ENCODE data around the gene MYO6.

MYO6 gene

DNA sequence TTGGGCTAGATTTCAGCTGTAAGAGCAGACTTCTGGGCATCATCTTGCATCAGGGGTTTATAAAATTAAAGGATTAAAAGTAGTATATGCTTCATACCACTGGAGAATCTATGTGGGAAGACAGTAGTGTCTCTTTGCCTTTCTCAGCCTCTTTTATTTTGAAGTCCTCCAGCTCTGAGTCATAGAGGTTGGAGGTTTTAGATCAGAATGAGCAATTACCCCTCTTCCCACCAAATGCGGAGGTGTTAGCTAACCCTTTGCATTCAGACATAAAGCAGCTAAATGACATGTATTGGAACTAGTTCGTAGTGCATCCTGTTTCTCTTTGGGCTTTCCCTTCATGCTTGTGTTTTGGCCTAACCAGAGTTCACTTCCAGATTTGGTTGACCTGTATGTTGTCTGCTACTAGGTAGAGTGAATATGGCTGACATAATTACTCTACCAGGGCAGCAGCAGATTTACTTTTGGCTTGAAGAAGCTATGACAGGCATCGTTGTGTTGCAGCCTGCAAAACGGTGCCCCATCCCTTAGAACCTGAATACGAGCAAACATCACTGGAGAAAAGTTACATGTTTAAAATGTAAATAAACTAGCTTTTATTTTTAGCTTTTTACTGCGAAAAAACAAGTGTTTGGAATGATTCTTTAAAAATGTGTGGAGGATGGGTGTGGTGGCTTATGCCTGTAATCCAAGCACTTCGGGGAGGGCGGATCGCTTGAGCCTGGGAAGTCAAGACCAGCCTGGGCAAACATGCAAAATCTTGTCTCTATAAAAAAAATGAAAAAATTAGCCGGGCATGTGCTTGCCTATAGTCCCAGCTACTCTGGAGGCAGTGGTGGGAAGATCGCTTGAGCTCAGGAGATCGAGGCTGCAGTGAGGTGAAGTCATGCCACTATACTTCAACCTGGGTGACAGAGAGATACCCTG, 82.2 kb downstream of the MYO6 start:
- FAIRE-seq, result no peak

DNA sequence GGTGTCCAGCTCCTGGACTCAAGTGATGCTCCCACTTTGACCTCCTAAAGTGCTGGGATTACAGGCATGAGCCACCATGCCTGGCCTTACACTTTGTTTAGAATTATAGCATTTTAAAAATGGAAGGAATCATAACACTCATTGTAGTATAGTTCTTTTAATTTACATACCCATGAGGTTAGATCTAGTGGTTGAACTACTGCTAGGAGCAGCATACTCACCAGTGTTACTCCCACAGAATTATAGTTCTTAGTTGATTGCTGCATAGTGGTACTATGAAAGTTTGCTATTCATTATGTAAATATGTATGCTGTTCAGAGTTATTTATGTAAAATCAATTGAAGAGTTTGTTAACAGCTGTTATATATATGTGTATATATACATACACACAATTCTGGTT, 85.4 kb downstream of the MYO6 start:
- FAIRE-seq, result no peak

DNA sequence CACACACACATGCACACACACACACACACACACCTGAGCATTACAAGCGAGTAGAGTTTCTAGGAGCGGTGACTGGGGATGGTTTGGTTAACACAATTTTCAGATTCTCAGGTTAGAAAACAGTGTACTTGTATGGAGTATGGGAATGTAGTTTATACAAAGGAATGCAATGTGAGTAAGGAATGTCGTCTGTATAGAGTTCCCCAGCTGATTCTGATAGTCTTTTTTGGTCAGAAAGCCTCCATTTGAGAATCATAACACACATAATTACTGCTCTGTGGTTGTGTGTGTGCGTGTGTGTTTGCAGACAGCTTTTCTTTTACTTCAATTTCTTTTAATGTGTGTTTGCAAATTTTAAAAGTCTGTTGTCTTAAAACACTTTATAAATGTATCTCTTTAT, 93.2 kb downstream of the MYO6 start:
- FAIRE-seq, result no peak

DNA sequence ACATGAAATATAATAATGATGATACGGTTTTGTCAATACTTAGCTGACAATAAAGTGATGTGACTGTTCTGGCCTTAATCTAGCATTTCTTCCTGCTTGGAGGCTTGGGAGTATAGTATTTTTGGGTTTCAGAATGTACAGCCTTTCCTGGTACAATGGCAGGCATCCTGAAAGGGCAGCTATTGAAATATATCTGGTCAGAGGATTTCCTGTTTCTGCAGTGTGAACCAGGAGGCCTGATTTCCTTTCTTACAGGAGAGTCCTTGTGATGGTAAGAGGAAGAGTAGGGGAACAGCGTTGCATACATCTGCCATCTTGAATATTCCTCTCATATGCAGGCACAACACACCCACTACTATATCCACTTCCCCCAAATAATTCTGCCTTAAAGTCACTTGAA, 93.7 kb downstream of the MYO6 start:
- FAIRE-seq, result no peak

DNA sequence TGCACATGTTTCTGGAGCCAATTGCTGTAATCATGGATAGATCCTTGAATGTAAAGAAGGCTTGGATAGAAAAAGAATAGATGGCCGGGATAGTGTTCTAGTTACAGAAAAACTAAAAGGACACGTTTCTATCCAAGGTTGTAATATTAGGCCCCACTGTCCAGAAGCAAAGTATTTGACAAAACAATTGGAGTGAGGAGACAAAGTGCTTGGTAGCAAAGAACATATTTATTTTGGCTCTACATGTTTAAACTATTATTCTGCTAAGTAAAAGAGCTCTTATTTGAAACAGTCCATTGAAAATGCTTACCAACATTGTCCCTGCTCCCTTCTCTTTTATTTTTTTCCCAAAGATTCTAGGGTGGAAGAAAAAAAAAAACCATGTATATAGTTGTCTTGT, 94.4 kb downstream of the MYO6 start:
- FAIRE-seq, result no peak

DNA sequence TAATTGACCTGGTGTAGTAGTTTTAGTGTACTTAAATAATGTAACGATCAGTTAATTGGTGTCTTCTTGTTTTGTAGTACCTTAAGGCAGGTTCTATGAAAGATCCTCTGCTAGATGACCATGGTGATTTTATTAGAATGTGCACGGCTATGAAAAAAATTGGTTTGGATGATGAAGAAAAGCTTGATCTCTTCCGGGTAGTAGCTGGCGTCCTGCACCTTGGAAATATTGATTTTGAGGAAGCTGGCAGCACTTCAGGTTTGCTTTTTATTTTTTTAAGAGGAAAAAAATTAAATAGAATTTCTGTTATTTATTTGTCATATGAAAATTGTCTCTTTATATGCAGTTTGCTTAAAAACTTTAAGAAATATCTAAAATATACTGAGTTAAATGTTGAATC, 99.2 kb downstream of the MYO6 start:
- FAIRE-seq, result no peak

DNA sequence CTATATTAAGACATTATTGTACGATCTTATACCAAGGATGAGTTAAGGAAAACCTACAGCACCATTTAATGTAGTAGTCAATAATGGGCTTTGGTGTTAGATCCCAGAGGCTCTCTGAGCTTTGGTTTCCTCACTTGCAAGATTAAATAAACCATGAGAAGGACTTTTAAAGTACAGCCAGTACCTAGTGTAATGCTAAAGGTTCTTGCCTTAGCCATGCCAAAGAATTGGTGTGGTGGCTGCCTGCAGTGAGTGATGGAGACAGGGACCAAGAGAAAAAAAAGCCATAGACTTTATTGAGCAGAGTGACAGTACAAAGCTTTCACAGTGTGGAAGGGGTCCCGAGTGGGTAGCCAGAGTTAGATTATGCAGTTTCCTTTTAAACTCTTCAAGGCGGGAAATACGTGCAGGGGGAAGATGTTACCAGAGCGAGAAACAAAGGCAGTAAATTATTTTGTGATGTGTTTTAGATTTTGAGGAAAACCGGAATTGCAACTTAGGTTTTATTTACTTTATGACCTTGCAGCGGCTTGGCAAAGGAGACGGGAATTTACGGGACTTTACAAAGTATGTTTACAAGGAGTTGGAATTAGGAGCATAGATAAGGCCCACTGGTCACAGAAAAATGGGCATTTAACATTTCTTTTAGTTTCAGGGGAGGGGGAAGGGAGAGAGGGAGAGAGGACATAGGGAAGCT, 100.4 kb downstream of the MYO6 start:
- no peak for FAIRE-seq

DNA sequence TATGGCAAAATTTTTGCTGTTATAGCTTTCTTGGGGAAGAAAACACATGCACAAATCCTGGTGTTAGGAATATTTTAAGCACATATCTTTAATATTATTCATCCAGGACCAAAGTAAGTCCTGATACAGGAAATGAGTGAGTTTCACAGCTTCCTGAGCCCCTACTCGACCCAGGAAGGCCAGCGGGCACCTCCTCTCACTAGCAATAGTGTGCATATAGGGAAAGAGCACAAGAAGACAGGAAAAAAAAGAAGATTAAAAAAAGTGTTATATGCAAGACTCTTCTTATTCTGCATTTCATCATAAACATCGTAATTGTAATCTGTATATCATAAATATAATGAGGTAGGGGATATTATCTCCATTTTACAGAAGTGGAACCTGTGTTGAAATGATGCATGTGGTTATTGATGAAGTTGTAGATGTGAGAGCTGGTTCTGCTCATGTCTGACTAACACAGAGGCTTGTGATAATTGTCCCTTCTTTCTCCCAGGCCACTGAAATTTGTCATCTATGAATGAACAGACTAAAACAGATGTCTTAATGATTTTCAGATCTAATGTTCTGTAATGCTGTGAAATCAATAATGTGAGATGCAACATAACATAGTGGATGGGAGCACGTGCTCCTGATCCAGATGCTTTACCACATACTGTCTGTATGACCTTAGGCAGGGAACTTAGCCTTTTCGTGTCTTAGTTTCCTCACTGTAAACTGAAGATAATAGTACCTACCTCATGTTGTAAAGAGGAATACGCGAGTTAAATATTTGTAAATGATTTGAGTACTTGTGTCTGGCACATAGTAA, 101.2 kb downstream of the MYO6 start:
- FAIRE-seq, result no peak

DNA sequence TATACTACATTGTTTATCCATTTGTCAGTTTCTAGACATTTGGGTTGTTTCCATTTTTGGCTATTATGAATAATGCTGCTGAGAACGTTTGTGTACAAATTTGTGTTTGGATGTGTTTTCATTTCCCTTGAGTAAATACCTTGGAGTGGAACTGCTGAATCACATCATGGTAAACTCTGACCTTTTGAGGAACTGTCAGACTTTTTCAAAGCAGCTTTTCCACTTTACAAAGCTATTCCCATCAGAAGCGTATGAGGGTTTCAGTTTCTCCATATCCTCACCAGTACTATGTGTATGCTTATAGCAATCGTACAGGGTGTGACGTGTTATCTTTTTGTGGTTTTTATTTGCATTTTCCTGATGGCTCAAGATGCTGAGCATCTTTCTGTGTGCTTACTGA, 103.7 kb downstream of the MYO6 start:
- no peak for FAIRE-seq

DNA sequence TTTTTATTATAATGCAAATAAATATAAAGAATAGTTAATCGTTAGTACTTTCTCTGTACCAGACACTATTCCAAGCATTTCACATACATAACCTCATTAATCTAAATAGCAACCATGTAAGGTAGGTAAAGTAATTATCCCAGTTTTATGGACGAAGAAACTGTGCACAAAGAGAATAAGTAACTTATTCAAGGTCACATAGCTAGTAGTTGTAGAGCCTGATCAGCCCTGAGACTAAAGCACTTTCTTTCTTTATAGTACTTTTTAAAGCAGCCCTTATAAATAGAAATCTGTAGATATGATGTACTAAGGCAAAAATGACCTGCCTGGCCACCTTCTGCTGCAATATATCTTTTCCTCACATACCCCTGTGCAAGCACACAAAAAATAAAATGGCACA, 104.8 kb downstream of the MYO6 start:
- FAIRE-seq, result no peak

DNA sequence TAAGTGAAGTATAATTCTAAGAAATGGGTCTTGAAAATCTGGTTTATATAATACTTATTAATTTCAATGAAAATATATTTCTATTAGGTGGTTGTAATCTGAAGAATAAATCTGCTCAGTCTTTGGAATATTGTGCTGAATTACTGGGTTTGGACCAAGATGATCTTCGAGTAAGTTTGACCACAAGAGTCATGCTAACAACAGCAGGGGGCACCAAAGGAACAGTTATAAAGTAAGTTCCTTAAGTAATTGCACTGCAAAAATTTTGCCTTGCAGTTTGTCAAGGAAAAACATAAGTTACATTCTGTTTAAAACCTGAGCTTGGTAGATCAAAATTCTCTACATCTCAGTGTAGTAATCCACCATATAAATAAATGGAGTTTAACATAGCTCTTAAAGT, 106.0 kb downstream of the MYO6 start:
- peak; percentile 92 for FAIRE-seq

DNA sequence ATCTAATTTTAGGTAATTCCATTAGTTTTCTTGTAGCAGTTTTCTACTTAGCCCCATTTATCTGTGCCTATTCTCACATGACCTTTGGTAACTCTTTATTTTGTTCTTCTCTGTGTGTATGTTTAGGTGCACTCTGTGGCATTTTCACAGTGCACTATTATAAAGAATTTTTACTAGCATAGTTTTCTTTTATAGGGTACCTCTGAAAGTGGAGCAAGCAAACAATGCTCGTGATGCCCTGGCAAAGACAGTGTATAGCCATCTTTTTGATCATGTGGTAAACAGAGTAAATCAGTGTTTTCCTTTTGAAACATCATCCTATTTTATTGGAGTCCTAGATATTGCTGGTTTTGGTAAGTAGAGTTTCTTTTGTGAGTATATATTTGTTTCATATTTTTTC, 107.9 kb downstream of the MYO6 start:
- FAIRE-seq, result no peak

DNA sequence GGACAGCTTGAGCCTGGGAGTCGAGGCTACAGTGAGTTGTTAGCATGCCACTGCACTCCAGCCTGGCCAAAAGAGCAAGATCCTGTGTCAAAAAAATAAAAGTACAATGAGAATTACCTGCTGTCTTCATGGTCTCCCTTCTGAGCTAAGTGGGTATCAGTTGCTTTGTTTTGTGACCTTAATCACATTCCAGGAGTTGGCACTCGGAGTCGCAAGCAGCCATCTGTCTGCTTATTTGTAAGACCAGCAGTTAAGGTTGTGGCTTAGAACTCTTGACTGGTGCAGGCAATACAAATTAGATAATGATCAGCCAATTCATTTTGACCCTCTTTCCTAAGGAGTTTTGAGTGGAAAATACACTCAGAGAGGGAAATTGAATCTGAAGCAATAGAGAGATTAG, 114.0 kb downstream of the MYO6 start:
- no peak for FAIRE-seq

DNA sequence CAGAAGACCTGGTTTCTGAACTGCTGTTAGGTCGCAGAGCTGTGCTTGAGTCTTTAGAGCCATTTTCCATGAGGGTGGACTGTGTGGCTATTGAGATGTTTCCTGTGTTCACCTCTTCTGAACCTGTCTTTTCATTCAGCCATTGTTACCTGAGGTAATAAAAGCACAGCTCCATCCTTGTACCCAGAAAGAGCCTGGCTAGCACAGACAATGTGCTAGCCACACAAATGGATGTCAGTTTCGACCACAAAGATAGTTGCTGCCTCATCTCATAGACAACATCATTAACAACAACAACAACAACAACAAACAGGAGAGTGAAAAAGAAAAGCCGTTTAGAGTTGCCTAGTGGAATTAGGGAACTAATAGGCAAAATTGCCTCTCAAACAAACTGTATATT, 114.7 kb downstream of the MYO6 start:
- FAIRE-seq, result no peak

DNA sequence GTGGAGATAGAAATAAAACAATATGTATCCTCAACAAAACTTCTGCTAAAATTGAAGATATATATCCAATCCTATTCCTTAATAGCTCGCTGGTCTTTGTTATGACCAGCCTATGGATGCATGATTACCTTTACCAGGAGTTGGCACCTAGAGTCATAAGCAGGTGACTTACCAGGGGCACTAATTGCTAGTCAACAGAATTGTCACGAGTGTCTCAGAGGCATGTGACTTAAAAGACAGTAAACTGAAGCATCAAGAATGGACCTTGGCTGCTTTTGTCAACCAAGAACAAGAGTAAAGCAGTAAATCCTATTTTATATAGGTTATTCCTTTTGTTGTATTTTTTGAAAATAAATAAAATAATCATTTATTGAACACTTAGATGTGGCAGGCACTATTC, 115.4 kb downstream of the MYO6 start:
- FAIRE-seq, result no peak

DNA sequence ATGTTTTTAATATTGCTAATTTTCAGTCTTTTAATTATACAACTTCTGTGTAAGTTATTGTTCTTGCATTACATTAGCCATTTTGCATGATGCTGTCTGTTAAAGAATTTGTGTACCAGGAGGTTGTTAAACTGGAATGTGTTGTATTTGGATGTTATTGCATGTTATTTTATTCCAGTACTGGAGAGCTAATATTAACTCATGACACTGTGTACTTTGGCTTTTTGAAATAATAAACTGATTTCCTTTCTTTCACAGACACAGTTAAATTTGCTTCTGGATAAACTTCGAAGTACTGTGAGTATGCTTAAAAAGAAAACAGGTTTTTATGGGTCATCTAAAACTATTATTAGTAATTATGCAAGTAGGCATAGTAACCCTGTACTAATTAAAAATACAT, 121.3 kb downstream of the MYO6 start:
- no peak for FAIRE-seq

DNA sequence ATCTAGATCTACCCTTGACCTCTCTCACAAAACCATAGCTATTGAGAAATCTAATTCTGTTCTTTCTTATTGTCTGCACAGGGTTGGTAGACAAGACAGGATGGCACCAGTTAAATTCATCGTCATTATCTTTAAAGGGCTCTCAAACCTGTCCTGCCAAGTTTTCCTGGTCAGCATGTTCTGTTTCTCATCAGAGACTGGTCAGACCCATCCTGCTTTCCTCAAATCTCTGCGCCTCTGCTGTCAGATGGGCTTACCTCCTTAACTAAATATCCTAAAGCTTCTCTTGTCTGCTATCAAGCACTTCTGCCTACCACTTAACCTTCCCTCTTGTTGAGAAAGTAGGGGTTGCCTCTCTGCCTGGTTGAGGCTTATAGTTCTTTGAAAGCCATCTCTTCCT, 125.2 kb downstream of the MYO6 start:
- FAIRE-seq, result no peak

DNA sequence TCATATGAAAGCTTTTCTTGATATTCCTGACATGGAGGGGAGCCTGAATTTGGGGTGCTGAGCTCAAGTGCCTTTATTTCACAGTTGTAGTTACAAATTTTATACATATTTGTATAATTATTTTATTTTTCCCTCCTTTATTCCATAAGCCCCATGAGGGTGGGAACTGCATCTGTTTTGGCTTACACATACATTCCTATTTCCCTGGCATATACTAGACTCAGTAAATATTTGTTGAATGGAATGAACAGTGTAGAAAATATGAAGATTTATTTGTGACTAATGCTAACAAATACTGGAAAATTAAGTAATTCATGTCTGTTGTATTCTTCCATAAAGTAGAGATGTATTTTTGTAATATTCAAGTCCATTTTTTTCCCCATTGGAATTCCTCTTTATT, 127.1 kb downstream of the MYO6 start:
- FAIRE-seq, result no peak

DNA sequence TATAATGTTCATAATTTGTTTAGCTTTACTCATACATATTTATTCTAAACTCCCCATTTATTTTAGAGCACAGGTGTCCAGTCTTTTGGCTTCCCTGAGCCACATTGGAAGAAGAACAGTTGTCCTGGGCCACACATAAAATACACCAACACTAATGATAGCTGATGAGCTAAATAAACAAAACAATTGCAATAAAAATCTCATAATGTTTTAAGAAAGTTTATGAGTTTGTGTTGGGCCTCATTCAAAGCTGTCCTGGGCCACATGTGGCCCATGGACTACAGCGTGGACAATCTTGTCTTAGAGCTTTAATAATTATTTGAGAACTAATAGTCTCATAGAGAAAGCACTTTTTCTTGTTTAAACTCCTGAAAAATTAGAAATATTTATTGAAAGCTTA, 131.3 kb downstream of the MYO6 start:
- no peak for FAIRE-seq

DNA sequence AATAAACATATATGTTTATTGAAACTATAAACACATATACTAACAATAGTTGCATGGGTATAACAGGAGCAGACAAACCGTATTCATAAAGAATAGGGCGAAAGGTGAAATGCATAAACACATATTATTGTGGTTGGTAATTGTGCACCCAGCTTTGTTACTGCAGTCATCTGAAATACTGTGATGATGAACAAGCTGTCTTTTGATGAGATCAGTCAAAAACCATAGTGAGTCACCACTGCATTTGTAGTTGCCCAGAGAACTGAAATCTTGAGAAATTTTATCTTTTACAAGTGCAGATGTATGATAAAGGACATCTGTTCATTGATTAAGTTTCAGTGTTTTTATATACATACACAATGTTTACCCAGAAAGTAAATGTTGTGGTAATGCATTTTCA, 133.7 kb downstream of the MYO6 start:
- FAIRE-seq, result no peak

DNA sequence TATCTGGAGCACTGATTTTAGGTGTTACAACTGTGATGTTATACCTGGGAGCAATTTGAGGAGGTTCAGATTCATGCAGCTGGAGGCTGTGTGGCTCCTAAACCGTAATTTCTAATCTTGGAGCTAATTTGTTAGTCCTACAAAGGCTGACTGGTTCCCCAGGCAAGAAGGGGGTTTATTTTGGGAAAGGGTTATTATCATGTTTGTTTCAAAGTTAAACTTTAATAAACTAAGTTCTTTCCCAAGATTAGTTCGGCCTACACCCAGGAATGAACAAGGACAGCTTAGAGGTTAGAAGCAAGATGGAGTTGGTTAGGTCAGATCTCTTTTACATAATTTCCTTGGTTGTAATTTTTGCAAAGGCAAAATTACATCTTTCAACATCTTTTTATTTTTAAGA, 135.8 kb downstream of the MYO6 start:
- FAIRE-seq, result no peak

DNA sequence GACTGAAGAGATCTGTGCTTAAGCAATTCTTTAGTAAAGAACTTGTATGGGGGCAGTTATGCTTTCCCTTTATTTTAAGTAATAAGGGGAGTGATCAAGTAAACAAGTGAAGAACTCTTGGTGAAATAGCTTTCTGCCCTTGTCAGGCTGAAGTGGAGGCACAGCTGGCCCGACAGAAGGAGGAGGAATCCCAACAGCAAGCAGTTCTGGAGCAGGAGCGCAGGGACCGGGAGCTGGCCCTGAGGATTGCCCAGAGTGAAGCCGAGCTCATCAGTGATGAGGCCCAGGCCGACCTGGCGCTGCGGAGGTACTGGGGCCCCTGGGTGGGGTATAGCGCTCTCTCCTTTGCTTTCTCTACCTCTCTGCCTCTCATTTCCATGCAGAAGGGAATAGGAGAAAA, 143.3 kb downstream of the MYO6 start:
- no peak for FAIRE-seq

DNA sequence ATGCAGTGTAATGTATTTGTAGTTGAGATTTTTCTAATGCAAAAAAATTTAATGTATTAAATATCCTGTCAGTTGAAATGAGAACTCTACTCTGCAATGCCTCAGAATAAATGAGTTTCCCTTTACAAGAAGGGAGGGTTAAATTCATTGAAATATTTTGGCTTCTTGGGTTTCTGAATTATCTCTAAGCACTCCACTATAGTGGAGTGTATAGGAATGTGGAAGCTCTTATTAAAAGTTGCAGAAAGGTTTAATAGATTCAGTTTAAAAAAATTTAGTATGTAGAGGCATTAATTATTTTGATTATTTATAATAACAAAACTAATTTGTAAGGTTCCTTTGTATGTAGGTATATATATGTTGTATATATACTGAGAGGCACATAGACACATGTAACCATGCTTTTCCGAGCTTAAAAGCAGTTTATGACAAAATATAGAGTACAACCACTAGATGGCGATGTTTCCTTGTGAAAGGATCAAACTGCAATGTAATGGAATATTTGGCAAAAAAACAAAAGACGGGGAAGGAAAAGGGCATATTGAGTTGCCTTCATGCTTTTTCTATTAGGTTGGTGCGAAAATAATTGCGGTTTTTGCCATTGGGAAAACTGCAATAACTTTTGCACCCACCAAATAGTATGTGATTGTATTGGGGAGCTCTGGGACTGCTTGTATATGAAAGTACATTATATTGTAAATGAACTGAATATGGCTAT, 144.2 kb downstream of the MYO6 start:
- FAIRE-seq, result peak; percentile 97

All from TTC549 (cell line).